GM12865 (cell line): ENCODE measurements around the gene CTSW.

ENCODE experiments used
- DNase-seq: peaks from one replicate; pipeline ENCODE4 v3.0.0; 2010; ENCODE audit warnings: low read depth
- H3K4me3 ChIP-seq: 2 replicates; pipeline ENCODE4 v1.5.1; 2011; ENCODE audit warnings: mild to moderate bottlenecking, low read depth, low read length, control low read depth
- TF ChIP-seq, protein P1 (sequence below): IDR thresholded peaks from 2 replicates; pipeline ENCODE4 v1.5.1; 2011; ENCODE audit warnings: low read length, control low read depth, low read depth, inconsistent platforms; ENCODE audit not compliant: insufficient read depth; ENCODE audit errors: missing control alignments

The CTSW gene

GRCh38 chr11:65900899-65901180, 21.2 kb downstream of the CTSW start:
- TF ChIP-seq, protein P1, sequence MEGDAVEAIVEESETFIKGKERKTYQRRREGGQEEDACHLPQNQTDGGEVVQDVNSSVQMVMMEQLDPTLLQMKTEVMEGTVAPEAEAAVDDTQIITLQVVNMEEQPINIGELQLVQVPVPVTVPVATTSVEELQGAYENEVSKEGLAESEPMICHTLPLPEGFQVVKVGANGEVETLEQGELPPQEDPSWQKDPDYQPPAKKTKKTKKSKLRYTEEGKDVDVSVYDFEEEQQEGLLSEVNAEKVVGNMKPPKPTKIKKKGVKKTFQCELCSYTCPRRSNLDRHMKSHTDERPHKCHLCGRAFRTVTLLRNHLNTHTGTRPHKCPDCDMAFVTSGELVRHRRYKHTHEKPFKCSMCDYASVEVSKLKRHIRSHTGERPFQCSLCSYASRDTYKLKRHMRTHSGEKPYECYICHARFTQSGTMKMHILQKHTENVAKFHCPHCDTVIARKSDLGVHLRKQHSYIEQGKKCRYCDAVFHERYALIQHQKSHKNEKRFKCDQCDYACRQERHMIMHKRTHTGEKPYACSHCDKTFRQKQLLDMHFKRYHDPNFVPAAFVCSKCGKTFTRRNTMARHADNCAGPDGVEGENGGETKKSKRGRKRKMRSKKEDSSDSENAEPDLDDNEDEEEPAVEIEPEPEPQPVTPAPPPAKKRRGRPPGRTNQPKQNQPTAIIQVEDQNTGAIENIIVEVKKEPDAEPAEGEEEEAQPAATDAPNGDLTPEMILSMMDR: no peak
- no peak for DNase-seq
- H3K4me3 ChIP-seq: no peak overlapping the region

- no peak overlapping the region for H3K4me3 ChIP-seq
- no peak for DNase-seq
- TF ChIP-seq, protein P1: no peak
These were observed 23.4 kb downstream of the CTSW start for GRCh38 chr11:65903068-65903481.

GRCh38 chr11:65903715-65904114, 24.1 kb downstream of the CTSW start:
- TF ChIP-seq, protein P1: no peak
- H3K4me3 ChIP-seq: no peak overlapping the region
- DNase-seq: no peak

DNA sequence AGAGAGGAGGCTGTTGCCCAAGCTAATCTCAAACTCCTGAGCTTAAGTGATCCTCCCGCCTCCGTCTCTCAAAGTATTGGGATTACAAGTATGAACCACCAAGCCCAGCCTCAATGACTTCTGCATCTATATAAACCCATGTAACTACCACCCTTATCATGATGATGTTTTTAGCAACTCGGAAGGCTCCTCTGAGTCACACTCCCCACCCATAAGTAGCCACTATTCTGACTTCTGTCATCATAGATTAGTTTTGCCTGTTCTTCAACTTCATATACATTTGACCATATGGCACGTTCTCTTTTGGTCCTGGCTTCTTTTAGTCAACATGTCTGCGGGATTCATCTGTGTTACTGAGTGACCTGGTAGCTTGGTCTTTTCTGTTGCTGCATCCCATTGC, 27.0 kb downstream of the CTSW start:
- no peak overlapping the region for H3K4me3 ChIP-seq
- TF ChIP-seq, protein P1: no peak
- no peak for DNase-seq

- TF ChIP-seq, protein P1: no peak
- no peak for DNase-seq
- no peak overlapping the region for H3K4me3 ChIP-seq
These were observed 28.2 kb downstream of the CTSW start for GRCh38 chr11:65907878-65908277.

DNA sequence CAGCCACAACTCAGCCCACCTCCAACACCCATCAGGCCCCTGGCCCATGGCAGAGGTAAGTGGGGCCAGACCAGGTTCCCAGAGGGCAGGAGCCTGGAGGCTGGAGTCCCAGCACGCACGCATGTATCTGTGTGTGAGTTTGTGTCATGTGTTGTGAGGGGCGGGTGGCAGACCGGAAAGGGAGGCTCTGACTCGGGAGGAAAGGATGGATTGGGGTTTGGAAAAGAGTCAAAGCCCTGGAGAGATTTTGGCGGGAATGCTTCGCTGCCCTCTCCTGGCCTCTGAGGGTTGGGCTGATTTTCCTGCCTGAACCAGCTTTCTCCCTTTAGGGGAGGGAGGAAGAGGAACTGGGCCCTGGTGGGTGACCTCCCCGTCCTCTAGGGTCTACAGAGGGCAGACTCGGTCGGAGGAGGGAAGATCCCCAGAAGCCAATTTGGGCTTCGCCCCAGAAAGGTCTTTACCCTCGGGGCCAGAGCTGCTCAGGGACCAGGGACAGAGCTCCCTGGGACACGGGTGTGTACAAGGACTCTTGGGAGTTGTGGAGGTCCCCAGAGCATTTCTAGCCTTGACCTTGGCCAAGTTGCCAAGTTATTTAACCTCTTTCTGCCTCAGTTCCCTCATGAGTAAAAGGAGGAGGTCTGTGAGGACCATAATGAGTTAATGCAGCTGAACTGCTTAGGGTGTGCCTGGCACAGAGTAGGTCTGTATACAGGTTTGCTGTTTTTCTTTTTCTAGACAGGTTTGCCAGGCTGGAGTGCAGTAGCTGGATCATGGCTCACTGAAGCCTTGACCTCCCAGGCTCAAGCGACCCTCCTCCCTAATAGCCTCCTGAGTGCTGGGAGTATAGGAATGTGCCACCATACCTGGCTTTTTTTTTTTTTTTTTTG, 32.3 kb downstream of the CTSW start:
- no peak for DNase-seq
- TF ChIP-seq, protein P1: no peak
- H3K4me3 ChIP-seq: no peak overlapping the region

- no peak overlapping the region for H3K4me3 ChIP-seq
- peak; percentile 59 for DNase-seq
- TF ChIP-seq, protein P1: no peak
These were observed 33.2 kb downstream of the CTSW start for GRCh38 chr11:65912845-65913244.
